Measurements from ENCODE around the gene PYGM.

- TF ChIP-seq SIN3A (IDR thresholded peaks at IDR 0.05; ENCODE audit: borderline replicate concordance, insufficient read depth, low read length) = no peak
- TF ChIP-seq REST (IDR thresholded peaks at IDR 0.05; ENCODE audit: insufficient read depth in 1 of 2, low read depth in 2 of 2, low read length in 2 of 2) = no peak
- no peak for TF ChIP-seq POLR2AphosphoS5 (IDR thresholded peaks at IDR 0.05; ENCODE audit: low read depth, low read length)
- TF ChIP-seq TAF1 (IDR thresholded peaks at IDR 0.05; ENCODE audit: borderline replicate concordance, insufficient read depth, low read length) = no peak
- TF ChIP-seq FOXP2 (optimal IDR thresholded peaks at IDR 0.05; ENCODE audit: borderline replicate concordance, extremely low read depth, extremely low read length, insufficient read depth) = no peak
Observed at GRCh38 chr11:64794526-64794925, 34.8 kb upstream of the PYGM start.

All from PFSK-1 (cell line).